B cell (primary cell): ENCODE data around the gene HADH.

Experiments
- CTCF ChIP-seq: fragments of 200-600 bp; IDR thresholded peaks from one replicate; pipeline ENCODE4 v1.8.0; 2022; ENCODE audit warnings: antibody characterized with exemption, mild to moderate bottlenecking
- EZH2 ChIP-seq: IDR thresholded peaks from 2 replicates; pipeline ENCODE4 v1.6.1; 2012; ENCODE audit warnings: borderline replicate concordance, low read depth, mild to moderate bottlenecking, moderate library complexity, low read length; ENCODE audit not compliant: insufficient read depth, poor library complexity, severe bottlenecking

GRCh38 chr4:108010167-108010566 is 20.5 kb downstream of the HADH start:
- TF ChIP-seq CTCF, result no peak
- no peak for TF ChIP-seq EZH2
